GM13977 (cell line): Measurements from ENCODE around the gene LIMS3.
"Not testable (repeated sequence)": the region's sequence is repeated elsewhere in the genome, so short reads cannot be mapped to it uniquely, and the experiment has no call there.

Experiments used
- DNase-seq: peaks from one replicate; pipeline ENCODE4 v3.0.0; 2012; ENCODE audit warnings: low spot score
- in situ Hi-C: fragments of 300-500 bp; cut with MboI; formaldehyde crosslinking; loops from one replicate; pipeline ENCODE4 v1.12.0; 2022; ENCODE audit warnings: low sequenced_read_pairs, low pct_unique_long_range_greater_than_20kb, mixed read lengths, inconsistent platforms; ENCODE audit not compliant: unreplicated experiment

Gene LIMS3, protein sequence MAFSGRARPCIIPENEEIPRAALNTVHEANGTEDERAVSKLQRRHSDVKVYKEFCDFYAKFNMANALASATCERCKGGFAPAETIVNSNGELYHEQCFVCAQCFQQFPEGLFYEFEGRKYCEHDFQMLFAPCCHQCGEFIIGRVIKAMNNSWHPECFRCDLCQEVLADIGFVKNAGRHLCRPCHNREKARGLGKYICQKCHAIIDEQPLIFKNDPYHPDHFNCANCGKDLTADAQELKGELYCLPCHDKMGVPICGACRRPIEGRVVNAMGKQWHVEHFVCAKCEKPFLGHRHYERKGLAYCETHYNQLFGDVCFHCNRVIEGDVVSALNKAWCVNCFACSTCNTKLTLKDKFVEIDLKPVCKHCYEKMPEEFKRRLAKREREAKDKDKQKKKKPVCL

DNA sequence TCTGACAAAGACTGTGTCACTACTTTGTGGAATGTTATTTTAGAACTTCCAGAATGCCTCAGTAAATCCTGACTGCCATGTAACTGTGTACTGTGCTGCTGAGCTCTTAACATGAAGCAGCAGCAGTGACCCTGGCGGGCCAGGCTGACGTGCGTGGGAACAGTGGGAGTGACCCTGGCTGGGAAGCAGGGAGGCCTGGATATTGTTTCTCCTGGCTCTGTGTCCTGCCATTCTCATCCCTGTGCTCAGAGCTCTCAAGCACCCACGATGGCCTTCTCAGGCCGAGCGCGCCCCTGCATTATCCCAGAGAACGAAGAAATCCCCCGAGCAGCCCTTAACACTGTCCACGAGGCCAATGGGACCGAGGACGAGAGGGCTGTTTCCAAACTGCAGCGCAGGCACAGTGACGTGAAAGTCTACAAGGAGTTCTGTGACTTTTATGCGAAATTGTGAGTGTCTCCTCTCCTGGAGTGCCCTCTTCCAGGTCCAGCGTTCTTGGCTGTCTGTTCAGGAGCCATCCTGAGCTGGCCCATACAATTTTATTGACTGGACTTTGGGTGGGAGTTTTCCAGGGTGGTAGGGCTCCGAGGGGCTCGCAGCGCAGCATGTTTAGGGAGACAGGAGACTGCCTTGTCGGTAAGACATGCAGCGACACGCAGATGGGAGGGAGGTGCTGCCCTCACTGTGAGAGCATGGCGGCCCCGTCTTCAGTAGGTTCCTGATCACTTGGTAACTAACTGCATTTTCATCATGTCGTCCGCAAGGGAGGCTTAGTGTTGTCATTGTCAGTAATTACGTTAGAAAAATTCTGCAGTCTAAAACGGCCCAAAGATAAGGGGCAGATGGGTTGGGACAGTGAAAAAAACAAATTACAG is at the start of gene LIMS3:
TSS of gene LIMS3 (plus strand) at position 227 of the 875 bp plus-strand sequence. CDS start at position 268, 41 bp downstream.
- DNase-seq, in situ Hi-C loops: not testable (repeated sequence)

DNA sequence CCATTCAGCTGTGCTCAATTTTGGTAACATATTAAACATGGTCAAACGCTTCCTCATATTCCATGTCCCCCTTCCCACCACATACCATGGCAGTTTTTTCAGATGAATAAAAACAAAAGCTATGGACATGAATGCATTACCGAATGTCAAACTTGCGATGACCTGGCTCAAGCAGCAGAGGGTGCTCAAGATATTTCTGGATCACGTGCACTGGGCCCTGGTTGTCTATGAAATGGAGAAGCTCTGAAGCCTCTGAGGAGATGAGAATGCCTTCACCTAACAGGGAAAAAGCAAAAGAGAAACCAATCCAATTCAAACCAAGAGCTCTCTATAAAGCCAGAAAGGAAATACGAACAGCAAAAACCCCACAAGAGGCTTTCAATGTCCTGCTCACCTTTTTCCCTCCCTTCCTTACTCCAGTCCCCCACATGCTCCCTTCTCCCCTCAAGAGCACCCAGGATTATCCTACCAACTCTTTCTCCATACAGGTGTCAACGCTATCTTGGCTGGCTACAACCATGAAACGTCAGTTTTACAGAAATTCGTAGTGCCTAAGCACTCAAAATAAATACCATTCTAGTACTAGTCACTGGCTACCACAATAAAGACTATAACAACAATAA is 27.2 kb upstream of the LIMS3 start:
- in situ Hi-C loops, DNase-seq: not testable (repeated sequence)

GRCh38 chr2:109876625-109877024 is 21.9 kb upstream of the LIMS3 start:
- in situ Hi-C loops, DNase-seq: not testable (repeated sequence)

DNA sequence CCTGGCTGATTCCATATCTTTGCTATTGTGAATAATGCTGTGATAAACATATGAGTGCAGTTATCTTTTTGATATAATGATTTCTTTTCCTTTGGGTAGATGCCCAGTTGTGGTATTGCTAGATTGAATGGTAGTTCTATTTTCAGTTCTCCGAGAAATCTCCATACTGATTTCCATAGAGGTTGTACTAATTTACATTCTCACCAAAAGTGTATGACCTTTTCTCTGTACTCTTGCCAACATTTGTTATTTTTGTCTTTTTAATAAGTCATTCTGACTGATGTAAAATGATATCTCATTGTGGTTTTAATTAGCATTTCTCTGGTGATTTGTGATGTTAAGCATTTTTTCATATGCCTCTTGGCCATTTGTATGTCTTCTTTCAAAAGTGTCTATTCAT is 16.4 kb upstream of the LIMS3 start:
- DNase-seq, in situ Hi-C loops: not testable (repeated sequence)

GRCh38 chr2:109888414-109888813 is 10.1 kb upstream of the LIMS3 start:
- in situ Hi-C loops, DNase-seq: not testable (repeated sequence)

GRCh38 chr2:109889909-109890308 is 8.6 kb upstream of the LIMS3 start:
- in situ Hi-C loops, DNase-seq: not testable (repeated sequence)

DNA sequence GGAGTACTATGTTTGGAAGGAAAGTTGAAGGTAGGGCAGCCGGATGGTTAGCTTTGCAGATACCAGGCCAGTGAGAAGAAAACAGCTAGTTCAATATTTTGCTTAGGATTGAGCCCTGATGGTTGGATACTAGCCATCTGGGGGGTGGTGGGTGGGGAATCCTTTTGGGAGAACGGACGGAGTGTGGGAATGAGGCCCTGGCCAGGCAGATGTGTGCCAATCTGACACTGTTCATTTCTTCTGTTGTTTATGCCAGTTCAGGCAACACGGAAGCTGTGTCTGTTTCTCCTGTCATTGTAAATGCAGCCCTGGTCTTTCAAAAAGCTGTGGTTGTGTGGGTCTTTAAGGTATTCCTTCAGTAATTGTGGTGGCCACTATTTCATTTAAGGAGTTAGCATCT is 7.5 kb upstream of the LIMS3 start:
- in situ Hi-C loops, DNase-seq: not testable (repeated sequence)

- DNase-seq, in situ Hi-C loops: not testable (repeated sequence)
Measured at GRCh38 chr2:109893736-109894135, 4.8 kb upstream of the LIMS3 start.

GRCh38 chr2:109894141-109894540 is 4.3 kb upstream of the LIMS3 start:
- DNase-seq, in situ Hi-C loops: not testable (repeated sequence)

GRCh38 chr2:109895090-109895869 is 3.2 kb upstream of the LIMS3 start:
- DNase-seq, in situ Hi-C loops: not testable (repeated sequence)

DNA sequence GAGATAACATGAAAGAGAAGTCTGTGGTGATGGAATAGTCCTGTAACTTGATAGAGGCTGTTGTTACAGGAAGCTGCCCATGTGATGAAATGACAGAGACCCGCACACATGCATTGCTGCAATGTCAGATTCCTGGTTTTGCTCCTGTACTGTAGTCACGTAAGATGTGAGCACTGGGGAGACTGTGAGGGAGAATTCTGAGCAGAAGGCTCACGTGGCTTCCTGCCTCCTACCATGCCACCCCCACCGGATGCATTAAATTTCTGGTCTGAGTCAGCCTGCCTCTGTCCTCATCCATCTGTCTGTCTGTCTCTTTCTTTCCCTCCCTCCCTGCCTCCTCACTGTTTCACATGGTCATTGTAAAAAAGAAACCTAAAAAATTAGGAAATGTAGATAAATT is 2.3 kb upstream of the LIMS3 start:
- DNase-seq, in situ Hi-C loops: not testable (repeated sequence)

DNA sequence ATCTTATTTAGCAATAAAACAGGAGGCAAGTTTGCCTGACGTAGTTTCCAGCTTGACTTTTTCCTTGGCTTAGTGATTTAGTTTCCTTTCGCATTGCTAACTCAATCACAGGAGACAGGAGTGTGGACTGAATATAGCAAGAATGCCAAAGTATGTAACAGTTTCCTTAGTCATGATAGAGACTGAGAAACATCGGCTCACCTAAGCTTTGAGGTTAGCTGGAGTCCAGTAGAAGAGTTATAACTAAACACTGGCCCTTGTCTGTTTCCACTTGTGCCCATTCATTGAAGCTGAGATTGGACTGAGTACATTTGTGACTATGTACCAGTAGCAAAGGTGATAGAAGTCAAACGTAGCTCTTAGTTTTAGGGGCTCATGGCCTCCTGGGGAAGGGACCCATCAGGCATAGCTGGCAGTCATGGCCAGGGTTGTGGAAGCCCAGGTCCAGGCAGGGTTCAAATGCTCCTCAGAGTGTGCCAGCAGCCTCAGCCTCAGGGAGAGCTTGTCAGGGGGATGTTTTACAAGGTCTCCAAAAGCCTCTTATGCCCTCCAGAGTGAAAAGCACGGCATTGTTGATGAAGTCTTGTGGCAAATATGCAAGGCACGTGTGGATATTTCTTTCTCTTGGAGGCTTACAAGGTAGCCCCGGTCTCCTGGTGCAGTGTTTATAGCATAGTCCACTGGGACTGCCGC is 573 bp upstream of the LIMS3 start:
- DNase-seq, in situ Hi-C loops: not testable (repeated sequence)

- DNase-seq, in situ Hi-C loops: not testable (repeated sequence)
Measured at GRCh38 chr2:109905796-109906195, 7.3 kb downstream of the LIMS3 start.

GRCh38 chr2:109908626-109909025 is 10.1 kb downstream of the LIMS3 start:
- in situ Hi-C loops, DNase-seq: not testable (repeated sequence)

DNA sequence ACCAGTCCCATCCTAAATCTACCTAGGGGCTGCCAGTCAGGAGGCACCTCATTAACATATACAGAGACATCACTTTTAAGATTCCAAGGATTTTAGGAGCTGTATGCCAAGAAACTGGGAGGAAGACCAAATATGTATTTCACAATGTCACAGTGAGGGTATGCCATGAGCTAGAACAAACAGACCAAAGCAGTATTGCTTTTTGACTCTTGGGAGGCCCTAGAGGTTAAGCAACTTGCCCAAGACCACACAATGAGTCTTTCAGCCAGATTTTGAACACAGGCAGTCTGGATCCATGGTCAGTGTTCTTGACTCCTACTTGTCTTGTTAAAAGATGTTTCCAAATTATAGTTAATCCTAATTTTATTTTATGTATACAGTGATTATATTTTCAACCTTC is 12.3 kb downstream of the LIMS3 start:
- in situ Hi-C loops, DNase-seq: not testable (repeated sequence)

GRCh38 chr2:109913911-109914310 is 15.4 kb downstream of the LIMS3 start:
- DNase-seq, in situ Hi-C loops: not testable (repeated sequence)

GRCh38 chr2:109914552-109914951 is 16.1 kb downstream of the LIMS3 start:
- DNase-seq, in situ Hi-C loops: not testable (repeated sequence)
